GM23338 (cell line): ENCODE results near the gene SLC44A4. TPM values are rescaled to one million over a fixed set of nuclear protein-coding genes. Genes with fewer than 3 reads are reported as not detected.

Experiments used
- CREB1 ChIP-seq: fragments of 250-450 bp; sonication (Bioruptor Pico); IDR thresholded peaks from 2 replicates; pipeline ENCODE4 v1.5.0; 2020; ENCODE audit warnings: low read depth, mild to moderate bottlenecking, moderate library complexity
- EZH2 ChIP-seq: fragments of 200-600 bp; sonication (generic); IDR thresholded peaks from one replicate; pipeline ENCODE4 v1.8.0; 2017; ENCODE audit warnings: antibody characterized with exemption, mild to moderate bottlenecking, low read depth; ENCODE audit not compliant: unreplicated experiment
- STAT1 ChIP-seq: IDR thresholded peaks from one replicate; pipeline ENCODE4 v1.6.1; 2016; ENCODE audit warnings: antibody characterized with exemption; ENCODE audit not compliant: unreplicated experiment
- ZNF114 ChIP-seq: fragments of 250-450 bp; sonication (Bioruptor Pico); IDR thresholded peaks from 2 replicates; pipeline ENCODE4 v1.5.0; 2020; ENCODE audit warnings: mild to moderate bottlenecking, moderate library complexity
- polyA plus RNA-seq: library from polyadenylated mRNA; unstranded; fragments of >200 nt; fragmentation: Nextera tagmentation; extraction: Ambion mirVana; gene quantifications from 2 replicates; pipeline ENCODE4 v1.2.1, GENCODE V29; 2016
- total RNA-seq: library from RNA; depleted of rRNA; stranded (reverse); fragments of >200 nt; shearing (Covaris generic); gene quantifications from 2 replicates; pipeline ENCODE4 v1.2.3, GENCODE V29; 2014
- TF ChIP-seq, protein P1 (sequence below): fragments of 250-450 bp; sonication (Bioruptor Pico); IDR thresholded peaks from 2 replicates; pipeline ENCODE4 v1.5.0; 2020; ENCODE audit warnings: mild to moderate bottlenecking, moderate library complexity
- TF ChIP-seq, protein P2 (sequence below): IDR thresholded peaks from 2 replicates; pipeline ENCODE4 v1.6.1; 2016; ENCODE audit warnings: antibody characterized with exemption
- TF ChIP-seq, protein P3 (sequence below), 2 experiments: fragments of 200-600 bp in 1 of 2; sonication (generic) in 1 of 2; conservative IDR thresholded peaks; 2 replicates each; pipeline versions ENCODE4 v1.5.1 to v1.6.1; 2016 to 2017; ENCODE audit warnings: antibody characterized with exemption in 2 of 2, low read depth in 2 of 2, mild to moderate bottlenecking in 2 of 2, moderate library complexity in 1 of 2

The SLC44A4 gene
- total and polyA plus RNA-seq, 2 experiments from 2014 or later, result 1.1 to 3.7 TPM

DNA sequence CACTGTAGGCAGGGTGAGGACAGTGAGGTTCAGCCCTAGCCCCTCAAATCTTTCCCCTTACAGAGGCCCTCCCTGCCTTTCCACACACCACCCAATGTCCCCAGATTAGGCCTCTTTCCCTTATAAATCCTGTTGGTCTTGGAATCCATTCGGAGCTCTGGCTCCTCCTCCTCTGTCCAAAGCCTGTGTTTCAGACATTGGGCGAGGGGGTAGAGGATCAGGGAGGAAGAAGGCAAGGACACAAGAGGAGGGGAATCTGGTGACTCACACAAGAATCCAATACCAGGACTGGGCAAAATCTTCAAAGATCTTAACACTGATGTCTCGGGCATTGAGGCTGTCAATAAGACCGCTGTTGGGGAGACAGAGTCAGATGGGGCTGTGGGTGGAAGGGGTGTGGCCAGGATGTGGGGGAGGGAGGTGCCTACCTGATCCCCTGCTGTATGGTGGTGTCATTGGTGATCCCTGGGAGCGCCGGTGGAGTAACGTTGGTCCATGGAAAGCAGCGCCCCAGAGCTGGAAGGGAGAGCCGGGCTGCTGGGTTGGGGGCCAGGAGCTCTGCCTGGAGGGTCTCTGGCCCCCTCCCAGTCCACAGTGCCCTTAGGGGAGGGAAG lies 7.6 kb downstream of the SLC44A4 start (continued):
- TF ChIP-seq, protein P1, sequence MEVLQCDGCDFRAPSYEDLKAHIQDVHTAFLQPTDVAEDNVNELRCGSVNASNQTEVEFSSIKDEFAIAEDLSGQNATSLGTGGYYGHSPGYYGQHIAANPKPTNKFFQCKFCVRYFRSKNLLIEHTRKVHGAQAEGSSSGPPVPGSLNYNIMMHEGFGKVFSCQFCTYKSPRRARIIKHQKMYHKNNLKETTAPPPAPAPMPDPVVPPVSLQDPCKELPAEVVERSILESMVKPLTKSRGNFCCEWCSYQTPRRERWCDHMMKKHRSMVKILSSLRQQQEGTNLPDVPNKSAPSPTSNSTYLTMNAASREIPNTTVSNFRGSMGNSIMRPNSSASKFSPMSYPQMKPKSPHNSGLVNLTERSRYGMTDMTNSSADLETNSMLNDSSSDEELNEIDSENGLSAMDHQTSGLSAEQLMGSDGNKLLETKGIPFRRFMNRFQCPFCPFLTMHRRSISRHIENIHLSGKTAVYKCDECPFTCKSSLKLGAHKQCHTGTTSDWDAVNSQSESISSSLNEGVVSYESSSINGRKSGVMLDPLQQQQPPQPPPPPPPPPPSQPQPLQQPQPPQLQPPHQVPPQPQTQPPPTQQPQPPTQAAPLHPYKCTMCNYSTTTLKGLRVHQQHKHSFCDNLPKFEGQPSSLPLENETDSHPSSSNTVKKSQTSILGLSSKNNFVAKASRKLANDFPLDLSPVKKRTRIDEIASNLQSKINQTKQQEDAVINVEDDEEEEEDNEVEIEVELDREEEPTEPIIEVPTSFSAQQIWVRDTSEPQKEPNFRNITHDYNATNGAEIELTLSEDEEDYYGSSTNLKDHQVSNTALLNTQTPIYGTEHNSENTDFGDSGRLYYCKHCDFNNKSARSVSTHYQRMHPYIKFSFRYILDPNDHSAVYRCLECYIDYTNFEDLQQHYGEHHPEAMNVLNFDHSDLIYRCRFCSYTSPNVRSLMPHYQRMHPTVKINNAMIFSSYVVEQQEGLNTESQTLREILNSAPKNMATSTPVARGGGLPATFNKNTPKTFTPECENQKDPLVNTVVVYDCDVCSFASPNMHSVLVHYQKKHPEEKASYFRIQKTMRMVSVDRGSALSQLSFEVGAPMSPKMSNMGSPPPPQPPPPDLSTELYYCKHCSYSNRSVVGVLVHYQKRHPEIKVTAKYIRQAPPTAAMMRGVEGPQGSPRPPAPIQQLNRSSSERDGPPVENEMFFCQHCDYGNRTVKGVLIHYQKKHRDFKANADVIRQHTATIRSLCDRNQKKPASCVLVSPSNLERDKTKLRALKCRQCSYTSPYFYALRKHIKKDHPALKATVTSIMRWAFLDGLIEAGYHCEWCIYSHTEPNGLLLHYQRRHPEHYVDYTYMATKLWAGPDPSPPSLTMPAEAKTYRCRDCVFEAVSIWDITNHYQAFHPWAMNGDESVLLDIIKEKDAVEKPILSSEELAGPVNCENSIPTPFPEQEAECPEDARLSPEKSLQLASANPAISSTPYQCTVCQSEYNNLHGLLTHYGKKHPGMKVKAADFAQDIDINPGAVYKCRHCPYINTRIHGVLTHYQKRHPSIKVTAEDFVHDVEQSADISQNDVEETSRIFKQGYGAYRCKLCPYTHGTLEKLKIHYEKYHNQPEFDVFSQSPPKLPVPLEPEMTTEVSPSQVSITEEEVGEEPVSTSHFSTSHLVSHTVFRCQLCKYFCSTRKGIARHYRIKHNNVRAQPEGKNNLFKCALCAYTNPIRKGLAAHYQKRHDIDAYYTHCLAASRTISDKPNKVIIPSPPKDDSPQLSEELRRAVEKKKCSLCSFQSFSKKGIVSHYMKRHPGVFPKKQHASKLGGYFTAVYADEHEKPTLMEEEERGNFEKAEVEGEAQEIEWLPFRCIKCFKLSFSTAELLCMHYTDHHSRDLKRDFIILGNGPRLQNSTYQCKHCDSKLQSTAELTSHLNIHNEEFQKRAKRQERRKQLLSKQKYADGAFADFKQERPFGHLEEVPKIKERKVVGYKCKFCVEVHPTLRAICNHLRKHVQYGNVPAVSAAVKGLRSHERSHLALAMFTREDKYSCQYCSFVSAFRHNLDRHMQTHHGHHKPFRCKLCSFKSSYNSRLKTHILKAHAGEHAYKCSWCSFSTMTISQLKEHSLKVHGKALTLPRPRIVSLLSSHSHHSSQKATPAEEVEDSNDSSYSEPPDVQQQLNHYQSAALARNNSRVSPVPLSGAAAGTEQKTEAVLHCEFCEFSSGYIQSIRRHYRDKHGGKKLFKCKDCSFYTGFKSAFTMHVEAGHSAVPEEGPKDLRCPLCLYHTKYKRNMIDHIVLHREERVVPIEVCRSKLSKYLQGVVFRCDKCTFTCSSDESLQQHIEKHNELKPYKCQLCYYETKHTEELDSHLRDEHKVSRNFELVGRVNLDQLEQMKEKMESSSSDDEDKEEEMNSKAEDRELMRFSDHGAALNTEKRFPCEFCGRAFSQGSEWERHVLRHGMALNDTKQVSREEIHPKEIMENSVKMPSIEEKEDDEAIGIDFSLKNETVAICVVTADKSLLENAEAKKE (CRISPR knock-in tag), result no peak
- TF ChIP-seq, protein P2, sequence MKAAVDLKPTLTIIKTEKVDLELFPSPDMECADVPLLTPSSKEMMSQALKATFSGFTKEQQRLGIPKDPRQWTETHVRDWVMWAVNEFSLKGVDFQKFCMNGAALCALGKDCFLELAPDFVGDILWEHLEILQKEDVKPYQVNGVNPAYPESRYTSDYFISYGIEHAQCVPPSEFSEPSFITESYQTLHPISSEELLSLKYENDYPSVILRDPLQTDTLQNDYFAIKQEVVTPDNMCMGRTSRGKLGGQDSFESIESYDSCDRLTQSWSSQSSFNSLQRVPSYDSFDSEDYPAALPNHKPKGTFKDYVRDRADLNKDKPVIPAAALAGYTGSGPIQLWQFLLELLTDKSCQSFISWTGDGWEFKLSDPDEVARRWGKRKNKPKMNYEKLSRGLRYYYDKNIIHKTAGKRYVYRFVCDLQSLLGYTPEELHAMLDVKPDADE, result no peak
- TF ChIP-seq STAT1, result no peak
- TF ChIP-seq, protein P3, sequence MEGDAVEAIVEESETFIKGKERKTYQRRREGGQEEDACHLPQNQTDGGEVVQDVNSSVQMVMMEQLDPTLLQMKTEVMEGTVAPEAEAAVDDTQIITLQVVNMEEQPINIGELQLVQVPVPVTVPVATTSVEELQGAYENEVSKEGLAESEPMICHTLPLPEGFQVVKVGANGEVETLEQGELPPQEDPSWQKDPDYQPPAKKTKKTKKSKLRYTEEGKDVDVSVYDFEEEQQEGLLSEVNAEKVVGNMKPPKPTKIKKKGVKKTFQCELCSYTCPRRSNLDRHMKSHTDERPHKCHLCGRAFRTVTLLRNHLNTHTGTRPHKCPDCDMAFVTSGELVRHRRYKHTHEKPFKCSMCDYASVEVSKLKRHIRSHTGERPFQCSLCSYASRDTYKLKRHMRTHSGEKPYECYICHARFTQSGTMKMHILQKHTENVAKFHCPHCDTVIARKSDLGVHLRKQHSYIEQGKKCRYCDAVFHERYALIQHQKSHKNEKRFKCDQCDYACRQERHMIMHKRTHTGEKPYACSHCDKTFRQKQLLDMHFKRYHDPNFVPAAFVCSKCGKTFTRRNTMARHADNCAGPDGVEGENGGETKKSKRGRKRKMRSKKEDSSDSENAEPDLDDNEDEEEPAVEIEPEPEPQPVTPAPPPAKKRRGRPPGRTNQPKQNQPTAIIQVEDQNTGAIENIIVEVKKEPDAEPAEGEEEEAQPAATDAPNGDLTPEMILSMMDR (conservative IDR thresholded peaks at IDR 0.05; ENCODE audit: low read depth in 2 of 2), result no peak
- no peak for TF ChIP-seq EZH2
- TF ChIP-seq CREB1 (CRISPR knock-in tag), result no peak
- TF ChIP-seq ZNF114, result no peak
